ENCODE measurements around the gene BRD7.

The BRD7 gene

GRCh38 chr16:50297301-50298074, 71.3 kb downstream of the BRD7 start:
- TF ChIP-seq CTCF (conservative IDR thresholded peaks at IDR 0.05; ENCODE audit: low read length): no peak
- no peak overlapping the region for H3K4me3 ChIP-seq (ENCODE audit: low read length)
- no peak for DNase-seq (ENCODE audit: low read depth)

- no peak overlapping the region for H3K4me3 ChIP-seq (ENCODE audit: low read length)
- DNase-seq (ENCODE audit: low read depth): no peak
- no peak for TF ChIP-seq CTCF (conservative IDR thresholded peaks at IDR 0.05; ENCODE audit: low read length)
Measured at GRCh38 chr16:50296807-50297206, 72.0 kb downstream of the BRD7 start.

GRCh38 chr16:50295541-50296132, 73.2 kb downstream of the BRD7 start:
- no peak overlapping the region for H3K4me3 ChIP-seq (ENCODE audit: low read length)
- DNase-seq (ENCODE audit: low read depth): no peak
- TF ChIP-seq CTCF (conservative IDR thresholded peaks at IDR 0.05; ENCODE audit: low read length): no peak

- no peak for TF ChIP-seq CTCF (conservative IDR thresholded peaks at IDR 0.05; ENCODE audit: low read length)
- no peak for DNase-seq (ENCODE audit: low read depth)
Measured at GRCh38 chr16:50294955-50295354, 73.8 kb downstream of the BRD7 start.

GRCh38 chr16:50293994-50294855, 74.6 kb downstream of the BRD7 start:
- H3K4me3 ChIP-seq (ENCODE audit: low read length): no peak overlapping the region
- TF ChIP-seq CTCF (conservative IDR thresholded peaks at IDR 0.05; ENCODE audit: low read length): no peak
- DNase-seq (ENCODE audit: low read depth): no peak

More at GRCh38 chr16:50294955-50295354, 73.8 kb downstream of the BRD7 start:
- no peak overlapping the region for H3K4me3 ChIP-seq (ENCODE audit: low read length)

GRCh38 chr16:50293041-50293783, 75.6 kb downstream of the BRD7 start:
- no peak overlapping the region for H3K4me3 ChIP-seq (ENCODE audit: low read length)
- no peak for TF ChIP-seq CTCF (conservative IDR thresholded peaks at IDR 0.05; ENCODE audit: low read length)
- DNase-seq (ENCODE audit: low read depth): no peak
